HG02885 (cell line): ENCODE measurements around the gene STIM2.
A peak's percentile ranks its signal among the peaks of the same experiment; 100 is the strongest.
"Not testable (repeated sequence)": the region's sequence is repeated elsewhere in the genome, so short reads cannot be mapped to it uniquely, and the experiment has no call there.

Source experiments
- ATAC-seq: cut with Tn5 transposase; IDR thresholded peaks from one replicate; pipeline ENCODE4 v1.9.1; 2021; ENCODE audit warnings: mild to moderate bottlenecking; ENCODE audit not compliant: unreplicated experiment, poor library complexity

The STIM2 gene

DNA sequence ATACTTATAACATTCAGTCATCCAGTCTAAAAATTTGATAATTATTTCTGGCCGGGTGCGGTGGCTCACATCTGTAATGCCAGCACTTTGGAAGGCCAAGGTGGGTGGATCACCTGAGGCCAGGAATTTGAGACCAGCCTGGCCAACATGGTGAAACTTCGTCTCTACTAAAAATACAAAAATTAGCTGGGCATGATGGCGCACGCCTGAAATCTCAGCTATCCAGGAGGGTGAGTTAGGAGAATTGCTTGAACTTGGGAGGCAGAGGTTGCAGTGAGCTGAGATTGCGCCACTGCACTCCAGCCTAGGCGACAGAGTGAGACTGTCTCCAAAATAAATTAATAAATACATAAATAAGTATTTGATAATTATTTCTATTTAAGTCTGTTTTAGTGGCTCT, 34.2 kb downstream of the STIM2 start:
- ATAC-seq: not testable (repeated sequence)

DNA sequence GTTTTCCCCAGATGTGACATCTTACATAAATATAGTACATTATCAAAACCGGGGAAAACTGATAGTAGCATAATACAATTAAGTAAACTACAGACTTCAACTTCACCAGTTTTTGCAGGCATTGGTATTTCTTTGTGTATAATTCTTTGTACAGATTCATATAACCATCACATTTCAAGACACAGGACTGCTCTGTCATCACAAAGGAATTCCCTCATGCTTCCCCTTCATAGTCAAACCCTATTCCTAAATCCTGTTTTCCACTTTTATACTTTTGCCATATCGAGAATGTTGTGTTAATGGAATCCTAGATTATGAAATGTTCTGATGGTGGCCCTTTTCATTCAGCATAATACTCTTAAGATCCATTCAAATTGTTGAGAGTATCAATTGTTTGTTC, 36.0 kb downstream of the STIM2 start:
- ATAC-seq: no peak

DNA sequence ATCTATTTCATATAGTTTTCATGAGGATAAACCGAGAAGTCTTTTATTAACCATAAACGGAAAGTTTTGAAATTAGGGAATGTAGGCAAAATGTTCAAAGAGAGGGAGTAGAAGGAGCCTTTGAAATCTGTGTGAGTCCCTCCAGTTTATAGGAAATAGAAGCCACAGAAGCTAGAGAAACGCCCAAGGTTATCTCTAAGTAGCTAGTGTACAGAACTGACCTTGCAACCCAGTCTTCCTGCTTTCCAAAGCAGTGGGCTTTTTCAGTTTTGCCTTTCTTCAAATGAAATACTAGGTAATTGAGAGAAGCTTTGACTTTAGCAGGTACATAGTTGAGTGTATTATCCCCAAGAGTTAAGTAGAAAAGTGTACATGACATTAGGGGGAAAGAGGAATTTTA, 39.4 kb downstream of the STIM2 start:
- ATAC-seq: no peak

- ATAC-seq: no peak
Observed at GRCh38 chr4:26900765-26901164, 40.1 kb downstream of the STIM2 start.

- no peak for ATAC-seq
Observed at GRCh38 chr4:26905172-26905571, 44.5 kb downstream of the STIM2 start.

GRCh38 chr4:26907731-26908599, 47.3 kb downstream of the STIM2 start:
- ATAC-seq: peak; percentile 50

DNA sequence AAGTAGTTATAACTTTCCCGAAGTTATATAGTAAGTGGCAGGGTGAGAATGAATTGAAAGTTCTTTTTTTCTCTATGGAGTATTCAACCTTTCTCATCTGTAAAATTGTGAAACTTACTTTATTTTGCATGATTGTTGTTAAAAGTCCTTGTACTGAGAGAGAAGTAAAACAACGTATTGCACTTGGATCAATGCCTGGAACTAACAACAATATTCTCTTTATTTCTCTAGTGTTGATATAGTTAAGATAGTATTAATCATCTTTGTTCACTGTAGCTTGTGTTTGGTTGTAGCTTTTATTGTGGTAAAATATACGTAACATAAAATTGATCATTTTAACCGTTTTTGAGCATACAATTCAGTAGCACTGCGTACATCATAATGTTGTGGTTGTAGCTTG, 48.7 kb downstream of the STIM2 start:
- ATAC-seq: no peak

- ATAC-seq: no peak
Observed at GRCh38 chr4:26911254-26911653, 50.6 kb downstream of the STIM2 start.

DNA sequence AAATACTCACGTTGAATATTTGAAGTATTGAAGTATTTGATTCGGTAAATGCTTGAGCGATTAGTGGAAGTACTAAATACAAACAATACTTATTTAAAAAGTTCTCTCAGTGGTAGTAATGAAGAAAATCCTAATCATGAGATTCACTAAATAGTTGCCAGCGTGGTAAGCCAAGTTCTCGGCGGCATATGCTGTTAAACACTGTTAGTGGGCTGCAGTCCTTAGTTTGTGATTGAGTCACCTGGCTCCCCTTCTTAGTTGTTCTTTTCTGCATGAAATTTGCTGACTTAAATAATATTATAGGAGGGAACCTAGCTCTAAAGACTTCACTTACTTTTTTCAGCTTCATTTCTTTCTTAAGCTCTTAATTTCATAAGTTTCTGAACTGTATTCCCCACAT, 51.4 kb downstream of the STIM2 start:
- no peak for ATAC-seq

- ATAC-seq: peak; percentile 59
Observed at GRCh38 chr4:26912810-26913209, 52.2 kb downstream of the STIM2 start.

DNA sequence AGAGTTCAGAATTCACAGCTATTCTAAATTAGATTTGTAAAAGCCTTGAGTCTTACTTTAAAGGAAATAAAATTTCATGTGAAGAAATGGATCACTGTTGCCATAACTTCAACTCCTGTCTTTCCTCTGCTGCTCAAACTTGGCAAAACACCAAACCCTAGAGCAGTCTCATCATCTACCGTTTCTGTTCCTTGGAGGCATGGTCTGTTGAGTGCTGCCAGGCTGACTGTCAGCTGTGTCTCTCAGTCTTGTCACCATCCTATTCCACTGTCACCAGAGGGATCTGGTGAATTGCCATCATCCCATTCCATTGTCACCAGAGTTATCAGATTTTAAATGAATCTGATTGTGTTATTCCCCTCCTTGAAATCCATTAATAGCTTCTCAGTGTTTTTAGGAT, 55.6 kb downstream of the STIM2 start:
- ATAC-seq: no peak

GRCh38 chr4:26930964-26931363, 70.3 kb downstream of the STIM2 start:
- no peak for ATAC-seq

GRCh38 chr4:26931451-26931850, 70.8 kb downstream of the STIM2 start:
- ATAC-seq: no peak

DNA sequence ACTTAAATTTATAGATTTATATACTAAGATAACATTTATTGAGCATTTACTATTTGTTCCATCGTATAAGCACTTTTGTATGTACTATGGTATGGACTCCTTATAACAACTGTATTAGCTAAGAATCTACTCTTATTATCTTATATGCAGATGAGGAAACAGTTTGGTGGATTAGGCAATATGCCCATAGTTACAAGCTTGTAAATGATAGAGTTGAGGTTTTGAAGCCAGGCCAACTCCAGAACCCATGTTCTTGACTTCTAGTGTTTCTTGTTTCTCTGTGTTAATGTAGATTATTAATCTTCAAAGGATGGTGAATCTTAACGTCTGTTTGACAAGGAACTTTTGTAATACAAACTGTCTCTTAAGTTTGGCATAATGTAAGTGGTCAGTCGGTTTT, 71.3 kb downstream of the STIM2 start:
- no peak for ATAC-seq

GRCh38 chr4:26935397-26935796, 74.8 kb downstream of the STIM2 start:
- ATAC-seq: no peak

- ATAC-seq: no peak
Observed at GRCh38 chr4:26936284-26937065, 75.8 kb downstream of the STIM2 start.

- ATAC-seq: peak; percentile 60
Observed at GRCh38 chr4:26937139-26937538, 76.5 kb downstream of the STIM2 start.

- no peak for ATAC-seq
Observed at GRCh38 chr4:26937567-26937966, 76.9 kb downstream of the STIM2 start.

GRCh38 chr4:26938516-26938915, 77.9 kb downstream of the STIM2 start:
- no peak for ATAC-seq

- ATAC-seq: no peak
Observed at GRCh38 chr4:26941951-26942350, 81.3 kb downstream of the STIM2 start.

DNA sequence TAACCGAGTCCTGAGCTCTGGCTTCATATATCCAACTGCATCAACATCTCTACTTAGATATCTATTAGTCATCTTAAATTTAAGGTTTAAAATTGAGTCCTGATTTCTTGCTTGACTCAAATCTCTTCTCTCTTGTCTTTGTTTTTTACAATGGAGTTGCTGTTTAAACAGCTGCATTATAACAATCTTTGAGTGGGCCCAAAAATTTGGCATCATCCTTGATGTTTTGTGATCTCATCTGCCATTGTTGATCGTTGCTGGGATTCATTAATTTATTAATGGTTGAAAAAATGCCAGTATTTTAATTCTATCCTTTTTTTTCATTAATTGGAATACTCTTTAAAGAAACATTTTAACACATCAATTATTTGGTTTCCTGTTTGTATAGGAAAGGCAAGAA, 82.2 kb downstream of the STIM2 start:
- no peak for ATAC-seq

- ATAC-seq: no peak
Observed at GRCh38 chr4:26943391-26943790, 82.8 kb downstream of the STIM2 start.
